ENCODE results near the gene MMP7.

The MMP7 gene

GRCh38 chr11:102559839-102560238, 29.3 kb upstream of the MMP7 start:
- Histone ChIP-seq H2BK5ac (ENCODE audit: low read length) (no peak overlapping the region), H4K91ac (ENCODE audit: low read depth, low read length, poor library complexity) (no peak overlapping the region), H3K9ac (ENCODE audit: low read depth, low read length, poor library complexity) (no peak overlapping the region), H2BK120ac (ENCODE audit: low read depth, low read length) (no peak overlapping the region), H3K79me1 (ENCODE audit: low read depth, low read length) (no peaks in the 10 kb centered on the region), H3K23ac (ENCODE audit: low read depth, low read length, poor library complexity) (no peak overlapping the region), H2BK15ac (ENCODE audit: low read length) (no peak overlapping the region), H3K14ac (ENCODE audit: low read length) (no peak overlapping the region), H2AK5ac (ENCODE audit: low read depth, low read length) (no peak overlapping the region), H4K8ac (ENCODE audit: low read depth, low read length) (no peak overlapping the region), H3K4ac (ENCODE audit: low read length) (no peak overlapping the region), H3K4me3 (ENCODE audit: low read length in 2 of 2) (no peak overlapping the region), H3K9me3 (replicated peaks in 1 of 2; ENCODE audit: control insufficient read depth in 2 of 2, insufficient read depth in 1 of 2, low read depth in 1 of 2, low read length in 2 of 2) (no peaks in the 10 kb centered on the region), H3K4me2 (ENCODE audit: insufficient read depth, low read length, poor library complexity, severe bottlenecking) (no peak overlapping the region), H3K27me3 (ENCODE audit: control insufficient read depth in 3 of 3, insufficient read depth in 3 of 3, low read depth in 1 of 3, low read length in 3 of 3) (peaks cover 0 to 3% (median 0%) of the 10 kb centered on the region in 3 experiments), H2AFZ (ENCODE audit: low read length) (no peak overlapping the region), H3K18ac (ENCODE audit: low read length) (no peak overlapping the region), H3K36me3 (replicated peaks in 1 of 2; ENCODE audit: control insufficient read depth in 2 of 2, insufficient read depth in 2 of 2, low read length in 2 of 2) (no peaks in the 10 kb centered on the region), H2BK12ac (ENCODE audit: low read length) (no peak overlapping the region), H3K4me1 (ENCODE audit: control insufficient read depth in 2 of 2, insufficient read depth in 1 of 2, low read depth in 1 of 2, low read length in 2 of 2) (no peaks in the 10 kb centered on the region), H3K27ac (replicated peaks; ENCODE audit: low read length) (no peak overlapping the region)
- no peak for DNase-seq (ENCODE audit: low spot score)

- no peaks in the 10 kb centered on the region for H3K36me3 ChIP-seq (replicated peaks in 1 of 2; ENCODE audit: control insufficient read depth in 2 of 2, insufficient read depth in 2 of 2, low read length in 2 of 2)
- no peak overlapping the region for H2AFZ ChIP-seq (ENCODE audit: low read length)
- H3K27ac ChIP-seq (replicated peaks; ENCODE audit: low read length), result no peak overlapping the region
- DNase-seq (ENCODE audit: low spot score), result no peak
- H4K8ac ChIP-seq (ENCODE audit: low read depth, low read length), result no peak overlapping the region
- no peaks in the 10 kb centered on the region for H3K79me1 ChIP-seq (ENCODE audit: low read depth, low read length)
- H3K14ac ChIP-seq (ENCODE audit: low read length), result no peak overlapping the region
- H3K27me3 ChIP-seq (ENCODE audit: control insufficient read depth in 3 of 3, insufficient read depth in 3 of 3, low read depth in 1 of 3, low read length in 3 of 3), result peaks cover 0 to 3% (median 0%) of the 10 kb centered on the region in 3 experiments
- no peak overlapping the region for H3K23ac ChIP-seq (ENCODE audit: low read depth, low read length, poor library complexity)
- H4K91ac ChIP-seq (ENCODE audit: low read depth, low read length, poor library complexity), result no peak overlapping the region
- H3K18ac ChIP-seq (ENCODE audit: low read length), result no peak overlapping the region
- no peak overlapping the region for H3K4me3 ChIP-seq (ENCODE audit: low read length in 2 of 2)
- no peaks in the 10 kb centered on the region for H3K9me3 ChIP-seq (replicated peaks in 1 of 2; ENCODE audit: control insufficient read depth in 2 of 2, insufficient read depth in 1 of 2, low read depth in 1 of 2, low read length in 2 of 2)
- peaks cover 0 to 6% of the 10 kb centered on the region in 2 donors for H3K4me1 ChIP-seq (ENCODE audit: control insufficient read depth in 2 of 2, insufficient read depth in 1 of 2, low read depth in 1 of 2, low read length in 2 of 2)
- no peak overlapping the region for H3K4me2 ChIP-seq (ENCODE audit: insufficient read depth, low read length, poor library complexity, severe bottlenecking)
- H3K9ac ChIP-seq (ENCODE audit: low read depth, low read length, poor library complexity), result no peak overlapping the region
- no peak overlapping the region for H2BK120ac ChIP-seq (ENCODE audit: low read depth, low read length)
- H3K4ac ChIP-seq (ENCODE audit: low read length), result no peak overlapping the region
- no peak overlapping the region for H2AK5ac ChIP-seq (ENCODE audit: low read depth, low read length)
- H2BK15ac ChIP-seq (ENCODE audit: low read length), result no peak overlapping the region
- no peak overlapping the region for H2BK12ac ChIP-seq (ENCODE audit: low read length)
- no peak overlapping the region for H2BK5ac ChIP-seq (ENCODE audit: low read length)
- no CpG with 5 or more reads among the region's 3 CpGs for WGBS, 2 donors (ENCODE audit: extremely low coverage in 2 of 2, insufficient read length in 2 of 2, insufficient replicate concordance in 1 of 2)
These were observed 24.5 kb upstream of the MMP7 start for GRCh38 chr11:102555091-102555490.

DNA sequence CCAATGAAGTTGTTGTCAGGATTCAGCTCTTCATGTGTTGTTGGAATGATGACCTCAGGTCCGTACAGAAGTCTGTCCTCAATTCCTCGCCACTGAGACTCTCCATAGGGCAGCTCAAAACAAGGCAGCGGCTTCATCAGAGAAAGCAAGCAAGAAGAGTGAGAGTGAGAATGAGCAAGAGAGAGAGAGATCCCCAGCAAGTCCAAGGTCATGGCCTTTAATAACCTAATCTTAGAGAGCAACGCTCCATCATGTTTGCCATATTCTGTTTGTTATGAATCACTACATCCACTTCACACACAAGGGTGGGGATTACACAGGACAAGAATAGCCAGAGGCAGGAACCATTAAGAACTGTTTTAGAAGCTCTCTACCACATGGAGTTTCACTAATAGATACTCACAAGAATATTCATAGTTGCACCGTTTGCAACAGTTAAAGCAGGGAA, 23.3 kb upstream of the MMP7 start:
- Histone ChIP-seq H2AK5ac (ENCODE audit: low read depth, low read length) (no peak overlapping the region), H4K91ac (ENCODE audit: low read depth, low read length, poor library complexity) (no peak overlapping the region), H3K18ac (ENCODE audit: low read length) (no peak overlapping the region), H2BK12ac (ENCODE audit: low read length) (no peak overlapping the region), H3K14ac (ENCODE audit: low read length) (no peak overlapping the region), H2AFZ (ENCODE audit: low read length) (no peak overlapping the region), H3K9me3 (replicated peaks in 1 of 2; ENCODE audit: control insufficient read depth in 2 of 2, insufficient read depth in 1 of 2, low read depth in 1 of 2, low read length in 2 of 2) (no peaks in the 10 kb centered on the region), H3K36me3 (replicated peaks in 1 of 2; ENCODE audit: control insufficient read depth in 2 of 2, insufficient read depth in 2 of 2, low read length in 2 of 2) (no peaks in the 10 kb centered on the region), H3K4me3 (ENCODE audit: low read length in 2 of 2) (no peak overlapping the region), H2BK15ac (ENCODE audit: low read length) (no peak overlapping the region), H3K9ac (ENCODE audit: low read depth, low read length, poor library complexity) (no peak overlapping the region), H3K4me1 (ENCODE audit: control insufficient read depth in 2 of 2, insufficient read depth in 1 of 2, low read depth in 1 of 2, low read length in 2 of 2) (peaks cover 0 to 6% of the 10 kb centered on the region in 2 donors), H3K4me2 (ENCODE audit: insufficient read depth, low read length, poor library complexity, severe bottlenecking) (no peak overlapping the region), H4K8ac (ENCODE audit: low read depth, low read length) (no peak overlapping the region), H3K27me3 (ENCODE audit: control insufficient read depth in 3 of 3, insufficient read depth in 3 of 3, low read depth in 1 of 3, low read length in 3 of 3) (no peaks in the 10 kb centered on the region), H3K79me1 (ENCODE audit: low read depth, low read length) (no peaks in the 10 kb centered on the region), H2BK120ac (ENCODE audit: low read depth, low read length) (no peak overlapping the region), H3K23ac (ENCODE audit: low read depth, low read length, poor library complexity) (no peak overlapping the region), H3K4ac (ENCODE audit: low read length) (no peak overlapping the region), H3K27ac (replicated peaks; ENCODE audit: low read length) (no peak overlapping the region), H2BK5ac (ENCODE audit: low read length) (no peak overlapping the region)
- no CpG with 5 or more reads among the region's 5 CpGs for WGBS, 2 donors (ENCODE audit: extremely low coverage in 2 of 2, insufficient read length in 2 of 2, insufficient replicate concordance in 1 of 2)
- no peak for DNase-seq (ENCODE audit: low spot score)

DNA sequence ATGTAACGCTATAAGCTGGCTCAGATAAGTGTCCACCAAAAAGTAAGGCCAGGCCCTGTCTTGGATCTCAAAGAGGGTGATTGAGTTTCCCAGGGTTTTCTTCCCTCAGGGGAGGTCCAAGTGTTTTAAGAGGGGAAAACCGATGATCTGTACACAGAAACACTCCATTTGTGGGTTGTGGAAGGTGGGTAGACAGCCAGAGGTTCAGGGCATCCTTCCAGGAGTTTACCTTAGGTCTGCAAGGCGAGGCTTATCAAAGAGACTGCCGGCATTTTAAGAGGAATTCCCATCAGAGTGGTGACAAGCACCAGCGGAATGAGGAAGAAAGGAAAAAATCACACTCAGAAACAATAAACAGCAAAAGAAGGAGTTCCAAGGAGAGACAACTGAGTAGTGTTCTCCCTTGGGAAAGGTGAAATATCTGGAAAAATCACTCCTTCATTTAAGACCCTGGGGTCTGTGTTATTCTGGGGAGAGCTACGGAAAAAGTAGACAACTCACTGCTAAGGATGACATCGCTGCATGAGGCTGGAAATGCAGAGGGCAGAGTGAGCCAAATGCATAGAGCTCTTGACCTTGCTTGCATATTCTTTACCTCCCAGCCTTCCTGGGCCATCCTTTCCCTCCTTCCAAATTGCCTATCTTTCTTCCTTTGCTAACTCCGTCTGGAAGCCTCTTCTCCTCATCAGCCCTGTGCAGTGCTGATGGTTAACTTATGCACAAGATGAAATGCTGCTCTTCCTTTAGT, 22.1 kb upstream of the MMP7 start:
- Histone ChIP-seq H3K4me1 (ENCODE audit: control insufficient read depth in 2 of 2, insufficient read depth in 1 of 2, low read depth in 1 of 2, low read length in 2 of 2) (peaks cover 0 to 6% of the 10 kb centered on the region in 2 donors), H4K8ac (ENCODE audit: low read depth, low read length) (no peak overlapping the region), H2AFZ (ENCODE audit: low read length) (no peak overlapping the region), H3K9ac (ENCODE audit: low read depth, low read length, poor library complexity) (no peak overlapping the region), H3K4ac (ENCODE audit: low read length) (no peak overlapping the region), H2BK120ac (ENCODE audit: low read depth, low read length) (no peak overlapping the region), H3K79me1 (ENCODE audit: low read depth, low read length) (no peaks in the 10 kb centered on the region), H3K14ac (ENCODE audit: low read length) (no peak overlapping the region), H3K36me3 (replicated peaks in 1 of 2; ENCODE audit: control insufficient read depth in 2 of 2, insufficient read depth in 2 of 2, low read length in 2 of 2) (no peaks in the 10 kb centered on the region), H2BK5ac (ENCODE audit: low read length) (no peak overlapping the region), H3K9me3 (replicated peaks in 1 of 2; ENCODE audit: control insufficient read depth in 2 of 2, insufficient read depth in 1 of 2, low read depth in 1 of 2, low read length in 2 of 2) (no peaks in the 10 kb centered on the region), H2AK5ac (ENCODE audit: low read depth, low read length) (no peak overlapping the region), H2BK12ac (ENCODE audit: low read length) (no peak overlapping the region), H3K4me3 (ENCODE audit: low read length in 2 of 2) (no peak overlapping the region), H3K23ac (ENCODE audit: low read depth, low read length, poor library complexity) (no peak overlapping the region), H3K4me2 (ENCODE audit: insufficient read depth, low read length, poor library complexity, severe bottlenecking) (no peak overlapping the region), H3K27me3 (ENCODE audit: control insufficient read depth in 3 of 3, insufficient read depth in 3 of 3, low read depth in 1 of 3, low read length in 3 of 3) (no peaks in the 10 kb centered on the region), H4K91ac (ENCODE audit: low read depth, low read length, poor library complexity) (no peak overlapping the region), H3K18ac (ENCODE audit: low read length) (no peak overlapping the region), H3K27ac (replicated peaks; ENCODE audit: low read length) (no peak overlapping the region), H2BK15ac (ENCODE audit: low read length) (no peak overlapping the region)
- no peak for DNase-seq (ENCODE audit: low spot score)
- WGBS, 2 donors (ENCODE audit: extremely low coverage in 2 of 2, insufficient read length in 2 of 2, insufficient replicate concordance in 1 of 2), result no CpG with 5 or more reads among the region's 8 CpGs

Data from neuronal stem cell (in vitro differentiated cells).